Measurements from ENCODE around the gene MIOX. TPM values are rescaled to one million over a fixed set of nuclear protein-coding genes. Genes with fewer than 3 reads are reported as not detected.

Gene MIOX
- total RNA-seq, 2 donors from 2014 or later, result not detected

DNA sequence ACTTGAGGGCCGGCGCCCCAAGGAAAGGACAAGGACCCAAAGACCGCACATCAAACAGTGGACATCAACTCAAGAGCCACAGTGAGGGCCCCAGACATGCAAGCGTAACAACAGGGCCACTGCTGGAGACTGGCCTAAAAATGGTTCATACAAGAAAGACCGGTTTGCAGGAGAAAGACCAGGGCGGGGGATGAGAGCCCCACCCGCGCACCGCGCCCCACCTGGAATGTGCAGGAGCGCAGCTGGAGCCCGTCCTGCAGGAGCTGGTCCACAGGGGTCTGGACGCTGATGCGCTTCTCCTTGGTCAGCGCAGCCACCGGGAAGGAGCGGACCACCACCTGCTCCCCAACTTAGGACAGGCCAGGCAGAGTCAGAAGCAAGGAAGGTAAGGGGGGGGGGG lies 25.7 kb upstream of the MIOX start:
- 94 to 95% methylated on average over 14 to 17 of the region's 17 CpGs for WGBS, 2 experiments (ENCODE audit: insufficient coverage in 1 of 2, insufficient read length in 1 of 2)
- H3K9ac ChIP-seq (ENCODE audit: extremely low read depth, low read length, poor library complexity, severe bottlenecking), result no peak overlapping the region

GRCh38 chr22:50461536-50461935 lies 25.1 kb upstream of the MIOX start:
- Histone ChIP-seq H3K36me3 (ENCODE audit: control insufficient read depth, insufficient read depth, low read length) (peaks cover 46% of the 10 kb centered on the region), H3K9ac (ENCODE audit: extremely low read depth, low read length, poor library complexity, severe bottlenecking) (no peak overlapping the region), H3K4me3 (ENCODE audit: low read length) (no peak overlapping the region), H3K27me3 (ENCODE audit: control insufficient read depth, insufficient read depth, low read length, poor library complexity, severe bottlenecking) (no peaks in the 10 kb centered on the region), H3K4me1 (ENCODE audit: control insufficient read depth, insufficient read depth, low read length) (no peaks in the 10 kb centered on the region), H3K27ac (ENCODE audit: low read depth, low read length) (no peak overlapping the region), H3K9me3 (ENCODE audit: control insufficient read depth, low read length) (no peaks in the 10 kb centered on the region)
- no peaks in the 10 kb centered on the region for H3K27me3 Mint-ChIP-seq (ENCODE audit: insufficient read depth)
- no peak overlapping the region for H3K27ac Mint-ChIP-seq
- no peaks in the 10 kb centered on the region for H3K9me3 Mint-ChIP-seq
- DNase-seq, result no peak
- 96 to 99% methylated on average over 21 to 26 of the region's 26 CpGs for WGBS, 2 experiments (ENCODE audit: insufficient coverage in 1 of 2, insufficient read length in 1 of 2)
- H3K4me1 Mint-ChIP-seq, result no peaks in the 10 kb centered on the region
- peaks cover 47% of the 10 kb centered on the region for H3K36me3 Mint-ChIP-seq (ENCODE audit: low read depth)
- TF ChIP-seq, protein P1, sequence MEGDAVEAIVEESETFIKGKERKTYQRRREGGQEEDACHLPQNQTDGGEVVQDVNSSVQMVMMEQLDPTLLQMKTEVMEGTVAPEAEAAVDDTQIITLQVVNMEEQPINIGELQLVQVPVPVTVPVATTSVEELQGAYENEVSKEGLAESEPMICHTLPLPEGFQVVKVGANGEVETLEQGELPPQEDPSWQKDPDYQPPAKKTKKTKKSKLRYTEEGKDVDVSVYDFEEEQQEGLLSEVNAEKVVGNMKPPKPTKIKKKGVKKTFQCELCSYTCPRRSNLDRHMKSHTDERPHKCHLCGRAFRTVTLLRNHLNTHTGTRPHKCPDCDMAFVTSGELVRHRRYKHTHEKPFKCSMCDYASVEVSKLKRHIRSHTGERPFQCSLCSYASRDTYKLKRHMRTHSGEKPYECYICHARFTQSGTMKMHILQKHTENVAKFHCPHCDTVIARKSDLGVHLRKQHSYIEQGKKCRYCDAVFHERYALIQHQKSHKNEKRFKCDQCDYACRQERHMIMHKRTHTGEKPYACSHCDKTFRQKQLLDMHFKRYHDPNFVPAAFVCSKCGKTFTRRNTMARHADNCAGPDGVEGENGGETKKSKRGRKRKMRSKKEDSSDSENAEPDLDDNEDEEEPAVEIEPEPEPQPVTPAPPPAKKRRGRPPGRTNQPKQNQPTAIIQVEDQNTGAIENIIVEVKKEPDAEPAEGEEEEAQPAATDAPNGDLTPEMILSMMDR (conservative IDR thresholded peaks at IDR 0.05), result no peak
- no peak overlapping the region for H3K4me3 Mint-ChIP-seq

More for the DNA sequence above, 25.7 kb upstream of the MIOX start:
- TF ChIP-seq, protein P1 (conservative IDR thresholded peaks at IDR 0.05), result no peak
- Histone ChIP-seq H3K4me1 (ENCODE audit: control insufficient read depth, insufficient read depth, low read length) (no peaks in the 10 kb centered on the region), H3K27me3 (ENCODE audit: control insufficient read depth, insufficient read depth, low read length, poor library complexity, severe bottlenecking) (no peaks in the 10 kb centered on the region), H3K4me3 (ENCODE audit: low read length) (no peak overlapping the region), H3K36me3 (ENCODE audit: control insufficient read depth, insufficient read depth, low read length) (peaks cover 45% of the 10 kb centered on the region), H3K27ac (ENCODE audit: low read depth, low read length) (no peak overlapping the region), H3K9me3 (ENCODE audit: control insufficient read depth, low read length) (no peaks in the 10 kb centered on the region)
- no peaks in the 10 kb centered on the region for H3K4me1 Mint-ChIP-seq
- H3K36me3 Mint-ChIP-seq (ENCODE audit: low read depth), result peaks cover 41% of the 10 kb centered on the region
- no peaks in the 10 kb centered on the region for H3K9me3 Mint-ChIP-seq
- no peak overlapping the region for H3K27ac Mint-ChIP-seq
- no peak overlapping the region for H3K4me3 Mint-ChIP-seq
- no peaks in the 10 kb centered on the region for H3K27me3 Mint-ChIP-seq (ENCODE audit: insufficient read depth)
- no peak for DNase-seq

DNA sequence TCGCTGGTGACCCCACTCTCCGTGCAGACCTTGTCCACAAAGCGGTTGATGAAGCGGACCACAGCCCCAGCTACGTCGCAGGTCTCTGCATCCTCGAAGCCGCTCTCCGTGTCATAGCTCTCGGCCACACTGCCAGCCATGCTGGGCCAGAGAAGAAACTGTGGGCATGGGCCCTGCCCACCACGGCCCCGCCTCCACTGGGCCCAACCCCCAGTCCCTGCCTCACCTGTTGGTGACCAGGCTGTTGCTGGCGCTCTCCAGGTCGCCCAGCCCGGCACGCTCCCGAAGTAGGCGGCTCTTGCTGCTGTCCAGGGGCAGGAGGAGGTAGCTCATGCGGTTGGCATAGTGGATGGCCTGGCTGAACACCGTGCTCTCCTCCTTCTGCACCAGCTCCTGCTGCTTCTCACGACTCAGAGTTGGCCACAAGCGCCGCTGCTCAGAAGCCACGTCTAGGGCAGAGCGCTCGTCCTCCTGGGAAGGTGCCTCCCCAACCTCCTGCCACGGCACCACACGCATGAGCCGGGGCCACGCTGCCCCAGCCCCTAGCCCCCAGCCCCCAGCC lies 24.6 kb upstream of the MIOX start:
- WGBS, 2 experiments (ENCODE audit: insufficient coverage in 1 of 2, insufficient read length in 1 of 2), result 95 to 96% methylated on average over 16 to 30 of the region's 30 CpGs
- H3K27ac ChIP-seq (ENCODE audit: low read depth, low read length), result no peak overlapping the region

More for the DNA sequence above, 24.6 kb upstream of the MIOX start:
- TF ChIP-seq, protein P1 (conservative IDR thresholded peaks at IDR 0.05), result no peak
- DNase-seq, result no peak
- H3K27me3 Mint-ChIP-seq (ENCODE audit: insufficient read depth), result no peaks in the 10 kb centered on the region
- peaks cover 49% of the 10 kb centered on the region for H3K36me3 Mint-ChIP-seq (ENCODE audit: low read depth)
- no peaks in the 10 kb centered on the region for H3K4me1 Mint-ChIP-seq
- H3K9ac ChIP-seq (ENCODE audit: extremely low read depth, low read length, poor library complexity, severe bottlenecking), result no peak overlapping the region
- H3K9me3 ChIP-seq (ENCODE audit: control insufficient read depth, low read length), result no peaks in the 10 kb centered on the region
- H3K9me3 Mint-ChIP-seq, result no peaks in the 10 kb centered on the region
- H3K36me3 ChIP-seq (ENCODE audit: control insufficient read depth, insufficient read depth, low read length), result peaks cover 46% of the 10 kb centered on the region
- no peak overlapping the region for H3K27ac Mint-ChIP-seq
- no peak overlapping the region for H3K4me3 Mint-ChIP-seq
- H3K4me1 ChIP-seq (ENCODE audit: control insufficient read depth, insufficient read depth, low read length), result no peaks in the 10 kb centered on the region
- no peaks in the 10 kb centered on the region for H3K27me3 ChIP-seq (ENCODE audit: control insufficient read depth, insufficient read depth, low read length, poor library complexity, severe bottlenecking)
- no peak overlapping the region for H3K4me3 ChIP-seq (ENCODE audit: low read length)

All from endodermal cell (in vitro differentiated cells).